Measurements from ENCODE around the gene HSF5.
A peak's percentile ranks its signal among the peaks of the same experiment; 100 is the strongest.
"Not testable (repeated sequence)": the region's sequence is repeated elsewhere in the genome, so short reads cannot be mapped to it uniquely, and the experiment has no call there.

HSF5 gene

GRCh38 chr17:58397421-58397820 is 90.8 kb downstream of the HSF5 start:
- H3K4me3 ChIP-seq (ENCODE audit: low read length); DNase-seq (ENCODE audit: low read depth, low spot score): not testable (repeated sequence)

GRCh38 chr17:58396173-58396572 is 92.0 kb downstream of the HSF5 start:
- no peak overlapping the region for H3K4me3 ChIP-seq (ENCODE audit: low read length)
- DNase-seq (ENCODE audit: low read depth, low spot score), result no peak

GRCh38 chr17:58394534-58395223 is 93.5 kb downstream of the HSF5 start:
- DNase-seq (ENCODE audit: low read depth, low spot score), result no peak
- no peak overlapping the region for H3K4me3 ChIP-seq (ENCODE audit: low read length)

GRCh38 chr17:58391302-58391984 is 96.8 kb downstream of the HSF5 start:
- no peak overlapping the region for H3K4me3 ChIP-seq (ENCODE audit: low read length)
- DNase-seq (ENCODE audit: low read depth, low spot score), result no peak

GRCh38 chr17:58390884-58391283 is 97.3 kb downstream of the HSF5 start:
- no peak overlapping the region for H3K4me3 ChIP-seq (ENCODE audit: low read length)
- DNase-seq (ENCODE audit: low read depth, low spot score), result no peak

GRCh38 chr17:58388302-58389190 is 99.7 kb downstream of the HSF5 start:
- DNase-seq (ENCODE audit: low read depth, low spot score), result peak; percentile 52
- H3K4me3 ChIP-seq (ENCODE audit: low read length), result no peak overlapping the region

GRCh38 chr17:58387834-58388233 is 100.4 kb downstream of the HSF5 start:
- peak; percentile 92 for DNase-seq (ENCODE audit: low read depth, low spot score)
- no peak overlapping the region for H3K4me3 ChIP-seq (ENCODE audit: low read length)

GRCh38 chr17:58386708-58387107 is 101.5 kb downstream of the HSF5 start:
- no peak overlapping the region for H3K4me3 ChIP-seq (ENCODE audit: low read length)
- DNase-seq (ENCODE audit: low read depth, low spot score), result no peak

GRCh38 chr17:58385359-58385899 is 102.8 kb downstream of the HSF5 start:
- no peak overlapping the region for H3K4me3 ChIP-seq (ENCODE audit: low read length)
- no peak for DNase-seq (ENCODE audit: low read depth, low spot score)

- DNase-seq (ENCODE audit: low read depth, low spot score), result no peak
- H3K4me3 ChIP-seq (ENCODE audit: low read length), result no peak overlapping the region
These were observed 103.3 kb downstream of the HSF5 start for GRCh38 chr17:58384897-58385296.

- DNase-seq (ENCODE audit: low read depth, low spot score), result no peak
- H3K4me3 ChIP-seq (ENCODE audit: low read length), result no peak overlapping the region
These were observed 104.2 kb downstream of the HSF5 start for GRCh38 chr17:58383892-58384462.

GRCh38 chr17:58382872-58383242 is 105.4 kb downstream of the HSF5 start:
- H3K4me3 ChIP-seq (ENCODE audit: low read length), result no peak overlapping the region
- no peak for DNase-seq (ENCODE audit: low read depth, low spot score)

- no peak for DNase-seq (ENCODE audit: low read depth, low spot score)
- no peak overlapping the region for H3K4me3 ChIP-seq (ENCODE audit: low read length)
These were observed 105.9 kb downstream of the HSF5 start for GRCh38 chr17:58382108-58382871.

- DNase-seq (ENCODE audit: low read depth, low spot score), result no peak
- H3K4me3 ChIP-seq (ENCODE audit: low read length), result no peak overlapping the region
These were observed 106.8 kb downstream of the HSF5 start for GRCh38 chr17:58381124-58382035.

- DNase-seq (ENCODE audit: low read depth, low spot score), result no peak
- no peak overlapping the region for H3K4me3 ChIP-seq (ENCODE audit: low read length)
These were observed 107.7 kb downstream of the HSF5 start for GRCh38 chr17:58380207-58381123.

GRCh38 chr17:58379511-58379824 is 108.7 kb downstream of the HSF5 start:
- peak overlapping the region; percentile 29 for H3K4me3 ChIP-seq (ENCODE audit: low read length)
- DNase-seq (ENCODE audit: low read depth, low spot score), result no peak

Measured in Jurkat, Clone E6-1 (cell line).